Measurements from ENCODE around the gene APOBEC4. TPM values are rescaled to one million over a fixed set of nuclear protein-coding genes. Genes with fewer than 3 reads are reported as not detected.
A peak's percentile ranks its signal among the peaks of the same experiment; 100 is the strongest.

The APOBEC4 gene
- total and polyA plus RNA-seq, 2 of the 4 experiments (the other 2 are of a cell fraction) = not detected

- no peak for TF ChIP-seq RFX5 (IDR thresholded peaks at IDR 0.05; ENCODE audit: low read depth, low read length)
Measured at GRCh38 chr1:183607322-183607980, 45.7 kb downstream of the APOBEC4 start (continued).

- peak overlapping the region; percentile 73 for H3K14ac ChIP-seq (replicated peaks; ENCODE audit: low read depth, low read length)
- peaks cover 19% of the 10 kb centered on the region for H3K9me1 ChIP-seq (ENCODE audit: insufficient read depth, low read length)
- peak overlapping the region; percentile 80; the same call in 1 of the 2 replicates for H2BK20ac ChIP-seq (ENCODE audit: low read depth, low read length)
- no peaks in the 10 kb centered on the region for H3K36me3 ChIP-seq (ENCODE audit: control insufficient read depth, insufficient read depth, low read length)
- no TSS peak for BruUV-seq (replicated peaks)
- H3K23ac ChIP-seq (ENCODE audit: low read depth, low read length) = no peak overlapping the region; the same call in 1 of the 2 replicates
- no peak overlapping the region; the same call in 1 of the 2 replicates for H3K18ac ChIP-seq (ENCODE audit: low read depth, low read length)
- H2AK9ac ChIP-seq (replicated peaks; ENCODE audit: low read depth, low read length, poor library complexity) = no peak overlapping the region
- POLR2A ChIA-PET (ENCODE audit: unreplicated experiment) = no interaction called here
- peak overlapping the region; percentile 53 for H4K91ac ChIP-seq (ENCODE audit: insufficient read depth, low read depth, low read length)
- H3K4ac ChIP-seq (ENCODE audit: low read depth, low read length) = peak overlapping the region; percentile 64; the same call in 1 of the 2 replicates
- H2BK15ac ChIP-seq (ENCODE audit: low read depth, low read length) = peak overlapping the region; percentile 77; the same call in 2 of the 3 replicates
- H3K27me3 ChIP-seq (ENCODE audit: control insufficient read depth, insufficient read depth, low read length) = no peaks in the 10 kb centered on the region
- CTCF ChIA-PET = no interaction called here
- H2AK5ac ChIP-seq (ENCODE audit: low read depth, low read length) = no peak overlapping the region
- H3K56ac ChIP-seq (ENCODE audit: extremely low read depth, insufficient read depth, low read length) = no peak overlapping the region
- peak overlapping the region; percentile 72 for H2BK120ac ChIP-seq (ENCODE audit: low read depth, low read length)
- H3K9ac ChIP-seq (ENCODE audit: low read depth, low read length) = no peak overlapping the region
- H3K4me3 ChIP-seq (ENCODE audit: insufficient read depth, low read depth, low read length) = no peak overlapping the region
- H4K8ac ChIP-seq (ENCODE audit: low read depth in 2 of 2, low read length in 2 of 2) = peak overlapping the region in 1 of 2 experiments; percentile 51; a peak in 2 of 4 replicates
- ATAC-seq (ENCODE audit: low read depth) (no peak), DNase-seq (no peak)
- H3K27ac ChIP-seq (ENCODE audit: insufficient read depth, low read length) = no peak overlapping the region
- H2BK5ac ChIP-seq (ENCODE audit: low read depth, low read length, poor library complexity, severe bottlenecking) = peak overlapping the region; percentile 42
- WGBS, 2 experiments (ENCODE audit: extremely low coverage in 2 of 2, insufficient read length in 1 of 2) = 82% methylated on average over 2 of the region's 2 CpGs; no CpG with 5 or more reads in 1 of the 2 experiments
- no peaks in the 10 kb centered on the region for H4K20me1 ChIP-seq (ENCODE audit: insufficient read depth, low read length)
- peaks cover 0 to 4% of the 10 kb centered on the region in 2 experiments; a peak in 2 of 4 replicates for H3K79me1 ChIP-seq (ENCODE audit: low read depth in 1 of 2, low read length in 2 of 2)
- H2AFZ ChIP-seq (replicated peaks; ENCODE audit: low read length, poor library complexity) = no peak overlapping the region
- peaks cover 23% of the 10 kb centered on the region for H3K4me1 ChIP-seq (ENCODE audit: control insufficient read depth, insufficient read depth, low read length)
- H4K5ac ChIP-seq (ENCODE audit: low read depth, low read length) = peak overlapping the region; percentile 15; the same call in 1 of the 2 replicates
- in situ Hi-C loops (cut with MboI; ENCODE audit: low sequenced_read_pairs) (no loop called here), dilution Hi-C loops (cut with HindIII; ENCODE audit: low sequenced_read_pairs, unreplicated experiment) (no loop called here), intact Hi-C loops (cut with micrococcal nuclease) (loop anchor here (5.0 kb wide), 1 partner anchor 134 kb away; the partner anchor contains the start of gene SMG7)
- no peak overlapping the region for H3K4me2 ChIP-seq (ENCODE audit: low read depth, low read length)
- no peaks in the 10 kb centered on the region for H3K9me3 ChIP-seq (ENCODE audit: control insufficient read depth, insufficient read depth, low read length)
- TF ChIP-seq RAD21 (IDR thresholded peaks at IDR 0.05; ENCODE audit: low read length) (no peak), MAFK (IDR thresholded peaks at IDR 0.05; ENCODE audit: low read depth, low read length) (no peak), FOS (IDR thresholded peaks at IDR 0.05; ENCODE audit: low read depth, low read length) (no peak), RCOR1 (IDR thresholded peaks at IDR 0.05; ENCODE audit: insufficient replicate concordance, low read length) (no peak), USF2 (IDR thresholded peaks at IDR 0.05; ENCODE audit: low read depth, low read length) (no peak), SMC3 (IDR thresholded peaks at IDR 0.05; ENCODE audit: low read depth, low read length) (no peak), CEBPB (IDR thresholded peaks at IDR 0.05; ENCODE audit: low read depth, low read length) (no peak), POLR2A (IDR thresholded peaks at IDR 0.05; ENCODE audit: low read depth, low read length) (no peak), MXI1 (IDR thresholded peaks at IDR 0.05; ENCODE audit: borderline replicate concordance, low read depth, low read length) (no peak), BHLHE40 (IDR thresholded peaks at IDR 0.05; ENCODE audit: low read depth, low read length) (no peak), CHD1 (IDR thresholded peaks at IDR 0.05; ENCODE audit: low read depth, low read length) (no peak), RFX5 (IDR thresholded peaks at IDR 0.05; ENCODE audit: low read depth, low read length) (no peak), MAZ (IDR thresholded peaks at IDR 0.05; ENCODE audit: borderline replicate concordance, low read depth, low read length) (no peak)
- TF ChIP-seq, protein P1, sequence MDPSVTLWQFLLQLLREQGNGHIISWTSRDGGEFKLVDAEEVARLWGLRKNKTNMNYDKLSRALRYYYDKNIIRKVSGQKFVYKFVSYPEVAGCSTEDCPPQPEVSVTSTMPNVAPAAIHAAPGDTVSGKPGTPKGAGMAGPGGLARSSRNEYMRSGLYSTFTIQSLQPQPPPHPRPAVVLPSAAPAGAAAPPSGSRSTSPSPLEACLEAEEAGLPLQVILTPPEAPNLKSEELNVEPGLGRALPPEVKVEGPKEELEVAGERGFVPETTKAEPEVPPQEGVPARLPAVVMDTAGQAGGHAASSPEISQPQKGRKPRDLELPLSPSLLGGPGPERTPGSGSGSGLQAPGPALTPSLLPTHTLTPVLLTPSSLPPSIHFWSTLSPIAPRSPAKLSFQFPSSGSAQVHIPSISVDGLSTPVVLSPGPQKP (IDR thresholded peaks at IDR 0.05; ENCODE audit: borderline replicate concordance, low read depth, low read length) = no peak
Measured at GRCh38 chr1:183605904-183606303, 47.2 kb downstream of the APOBEC4 start.
